Uterus (tissue), 2 donors: ENCODE measurements around the gene IREB2.

Experiments
- CTCF ChIP-seq, 4 experiments: fragments of 200-600 bp in 2 of 4; fragments of 450-650 bp in 2 of 4; sonication (generic) in 2 of 4; IDR thresholded peaks; one replicate each; pipeline ENCODE4 v1.5.1; 2016 to 2019; ENCODE audit warnings: antibody characterized with exemption in 4 of 4, mild to moderate bottlenecking in 2 of 4, moderate library complexity in 1 of 4
- POLR2A ChIP-seq, 2 donors: fragments of 450-650 bp; IDR thresholded peaks; one replicate each; pipeline ENCODE4 v1.6.1; 2016; ENCODE audit warnings: antibody characterized with exemption in 2 of 2, mild to moderate bottlenecking in 1 of 2, moderate library complexity in 1 of 2

GRCh38 chr15:78394026-78394425 lies 44.0 kb upstream of the IREB2 start:
- TF ChIP-seq POLR2A (IDR thresholded peaks at IDR 0.05) (no peak), CTCF (IDR thresholded peaks at IDR 0.05) (no peak)
